Stimulated activated CD8-positive, alpha-beta memory T cell treated with anti-CD3 and anti-CD28 coated beads, Interleukin-7, amount 100 ng/mL, for 24 hours (primary cell): Measurements from ENCODE around the gene MFRP.
A peak's percentile ranks its signal among the peaks of the same experiment; 100 is the strongest.

ENCODE experiments used
- DNase-seq: peaks from one replicate; pipeline ENCODE4 v3.0.0-alpha.2; 2020; ENCODE audit warnings: low read depth

The MFRP gene

GRCh38 chr11:119338318-119338890 is 8.1 kb downstream of the MFRP start:
- DNase-seq: no peak

DNA sequence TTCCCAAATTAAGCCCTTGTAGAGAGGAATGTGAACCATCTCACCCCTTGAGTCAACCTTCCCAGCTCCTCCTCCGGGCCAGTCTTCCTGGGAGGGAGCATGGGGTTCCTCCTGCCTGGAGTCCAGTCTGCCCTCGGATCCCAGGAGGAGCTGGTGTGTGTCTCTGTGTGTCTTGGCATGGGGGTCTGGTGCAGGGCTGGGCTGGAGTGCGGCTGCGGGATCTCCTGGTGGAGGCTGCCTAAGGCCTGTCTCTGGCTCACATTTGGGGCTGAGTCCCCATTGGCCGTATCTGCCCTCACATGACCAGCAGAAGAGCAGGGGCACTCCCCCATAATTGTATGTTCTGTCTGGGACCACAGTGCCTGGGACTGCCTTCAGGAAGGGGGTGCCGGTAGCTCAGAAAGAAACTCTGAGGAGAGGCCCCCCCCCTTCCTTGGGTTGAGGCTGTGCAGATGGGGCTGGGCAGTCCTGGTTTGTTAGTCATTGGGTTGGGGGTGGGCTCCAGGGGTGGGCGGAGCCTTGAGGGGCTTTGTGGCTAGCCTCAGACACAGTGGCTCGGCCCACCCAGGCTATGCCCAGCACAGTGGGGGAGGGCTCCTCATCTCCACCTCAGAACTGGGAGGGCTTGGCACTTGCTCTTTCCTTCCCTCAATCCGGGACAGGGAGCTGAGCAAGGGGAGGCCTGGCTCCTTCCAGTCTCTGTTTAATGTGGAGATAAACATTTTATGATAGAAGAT is 8.8 kb downstream of the MFRP start:
- no peak for DNase-seq

- no peak for DNase-seq
Observed at GRCh38 chr11:119336744-119337469, 9.6 kb downstream of the MFRP start.

GRCh38 chr11:119335655-119336543 is 10.6 kb downstream of the MFRP start:
- no peak for DNase-seq

DNA sequence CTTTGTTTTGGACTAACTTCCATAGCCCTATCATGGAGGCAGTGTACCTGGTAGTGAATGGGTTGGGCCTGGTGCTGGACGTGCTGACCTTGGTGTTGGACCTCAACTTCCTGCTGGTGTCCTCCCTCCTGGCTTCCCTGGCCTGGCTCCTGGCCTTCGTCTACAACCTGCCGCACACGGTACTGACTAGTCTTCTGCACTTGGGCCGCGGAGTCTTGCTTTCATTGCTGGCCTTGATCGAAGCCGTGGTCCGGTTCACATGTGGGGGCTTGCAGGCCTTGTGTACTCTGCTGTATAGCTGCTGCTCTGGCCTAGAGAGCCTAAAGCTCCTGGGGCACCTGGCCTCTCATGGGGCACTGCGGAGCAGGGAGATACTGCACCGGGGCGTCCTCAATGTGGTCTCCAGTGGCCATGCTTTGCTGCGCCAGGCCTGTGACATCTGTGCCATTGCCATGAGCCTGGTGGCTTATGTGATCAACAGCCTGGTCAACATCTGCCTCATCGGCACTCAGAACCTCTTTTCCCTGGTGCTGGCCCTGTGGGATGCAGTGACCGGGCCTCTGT is 11.3 kb downstream of the MFRP start:
- DNase-seq: no peak

- peak; percentile 86 for DNase-seq
Observed at GRCh38 chr11:119334174-119334930, 12.2 kb downstream of the MFRP start, which contains the start of gene RNF26. RNF26 (plus strand) TSS chr11:119334527; CDS start chr11:119335123, 596 bp downstream.

- no peak for DNase-seq
Observed at GRCh38 chr11:119332111-119332765, 14.3 kb downstream of the MFRP start.

GRCh38 chr11:119330237-119330636 is 16.3 kb downstream of the MFRP start:
- DNase-seq: no peak

- DNase-seq: no peak
Observed at GRCh38 chr11:119329320-119329719, 17.2 kb downstream of the MFRP start.

- no peak for DNase-seq
Observed at GRCh38 chr11:119324189-119324588, 22.3 kb downstream of the MFRP start.

- peak; percentile 71 for DNase-seq
Observed at GRCh38 chr11:119323532-119324033, 22.9 kb downstream of the MFRP start.

DNA sequence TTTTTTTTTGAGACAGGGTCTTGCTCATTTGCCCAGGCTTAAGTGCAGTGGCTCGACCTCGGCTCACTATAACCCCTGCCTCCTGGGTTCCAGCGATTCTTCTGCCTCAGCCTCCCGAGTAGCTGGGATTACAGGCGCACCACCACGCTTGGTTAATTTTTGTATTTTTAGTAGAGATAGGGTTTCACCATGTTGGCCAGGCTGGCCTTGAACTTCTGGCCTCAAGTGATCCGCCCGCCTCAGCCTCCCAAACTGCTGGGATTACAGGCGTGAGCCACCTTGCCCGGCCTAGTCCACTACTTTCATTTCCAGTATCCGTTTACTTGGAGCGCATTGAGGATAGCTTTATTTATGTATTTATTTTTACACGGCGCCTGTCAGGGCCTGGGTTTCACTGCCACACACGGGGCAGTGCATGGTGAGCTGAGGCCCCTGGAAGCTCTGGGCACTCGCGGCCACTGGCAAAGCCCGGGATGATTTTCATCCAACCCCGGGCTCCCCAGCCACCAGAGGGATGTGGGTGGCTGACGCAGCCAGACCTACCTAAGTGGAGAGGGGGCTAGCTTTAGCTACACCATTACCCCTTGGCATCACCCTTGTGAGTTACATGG is 23.5 kb downstream of the MFRP start:
- DNase-seq: no peak

- DNase-seq: no peak
Observed at GRCh38 chr11:119322360-119322739, 24.2 kb downstream of the MFRP start.

GRCh38 chr11:119320776-119321524 is 25.6 kb downstream of the MFRP start:
- no peak for DNase-seq

DNA sequence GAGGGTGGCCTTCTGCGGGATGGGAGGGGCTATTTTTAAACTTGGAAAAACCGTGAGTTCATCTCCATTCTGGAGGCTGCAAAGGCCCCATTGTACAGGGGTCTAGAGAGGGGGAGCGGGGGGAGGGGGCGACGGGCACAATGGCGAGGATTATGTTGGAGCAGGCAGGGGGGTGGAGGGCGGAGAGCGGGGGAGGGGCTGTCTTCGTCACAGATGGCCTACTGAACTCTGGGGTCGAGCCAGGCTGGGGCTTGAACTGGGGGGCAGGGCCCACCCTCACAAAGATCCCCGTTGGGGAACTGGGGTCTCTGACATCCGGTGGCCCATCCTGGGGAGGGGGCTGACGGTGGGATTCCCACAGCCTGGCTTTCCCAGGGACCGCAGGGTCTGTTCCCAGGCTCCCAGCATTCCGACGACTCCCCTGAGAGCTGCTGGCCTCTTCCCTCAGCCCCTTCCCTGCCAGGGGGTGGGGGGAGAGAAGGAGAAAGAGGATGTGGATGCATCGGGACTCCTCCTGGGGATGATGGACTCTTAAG is 26.2 kb downstream of the MFRP start:
- DNase-seq: no peak

DNA sequence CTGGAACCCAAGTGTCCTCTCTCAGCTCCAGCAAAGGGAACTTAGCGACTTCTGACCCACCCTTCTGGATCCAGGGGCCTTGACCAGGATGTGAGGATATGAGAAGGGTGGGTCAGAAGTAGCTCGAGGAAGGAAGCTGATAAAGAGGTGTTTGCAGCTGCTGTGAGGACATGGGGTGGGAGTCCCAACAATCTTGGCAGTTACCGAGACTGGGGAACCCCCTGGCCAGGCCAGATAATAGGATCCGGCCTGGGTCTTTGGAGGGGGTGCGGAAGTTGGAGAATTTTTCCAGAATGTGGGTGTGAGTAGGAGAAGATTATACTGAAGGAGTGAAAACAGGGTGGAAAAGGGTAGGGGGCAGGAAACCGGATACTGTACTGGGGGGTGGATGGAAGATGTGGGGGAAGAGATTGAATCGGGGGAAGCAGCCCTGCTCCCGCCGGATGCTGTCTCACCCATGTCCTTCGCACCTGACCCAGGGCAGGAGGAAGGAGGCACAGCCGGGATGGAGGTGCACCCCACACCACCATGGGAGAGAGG is 26.7 kb downstream of the MFRP start:
- no peak for DNase-seq

GRCh38 chr11:119319136-119319699 is 27.3 kb downstream of the MFRP start:
- no peak for DNase-seq
